ENCODE data around the gene SUSD4.

SUSD4 gene

GRCh38 chr1:223363057-223363855 lies 720 bp downstream of the SUSD4 start:
- DNase-seq, result peak in 24 of 58 donors; percentile 12 to 72 (median 38)

DNA sequence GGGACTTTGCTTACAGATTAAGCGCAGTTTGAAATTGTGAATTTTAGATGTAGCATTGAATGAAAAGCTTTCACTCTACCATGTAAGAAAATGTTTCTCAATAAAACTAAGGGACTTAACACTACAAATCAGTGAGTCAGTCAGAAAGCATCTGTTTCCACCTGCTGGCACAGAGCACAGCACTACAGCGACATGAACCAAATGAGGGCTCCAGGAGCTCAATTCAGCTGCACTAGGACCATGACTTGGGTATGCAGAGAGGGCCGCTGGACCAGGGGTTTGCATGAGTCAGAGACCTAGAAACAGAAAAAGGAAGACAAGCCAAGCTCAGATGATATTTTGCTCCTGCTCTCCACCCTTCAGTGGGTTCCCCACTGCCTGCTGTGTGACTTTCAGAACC lies 5.2 kb downstream of the SUSD4 start:
- peak in 1 of 58 donors; percentile 5 for DNase-seq

GRCh38 chr1:223355699-223356098 lies 8.3 kb downstream of the SUSD4 start:
- DNase-seq, result no peak

DNA sequence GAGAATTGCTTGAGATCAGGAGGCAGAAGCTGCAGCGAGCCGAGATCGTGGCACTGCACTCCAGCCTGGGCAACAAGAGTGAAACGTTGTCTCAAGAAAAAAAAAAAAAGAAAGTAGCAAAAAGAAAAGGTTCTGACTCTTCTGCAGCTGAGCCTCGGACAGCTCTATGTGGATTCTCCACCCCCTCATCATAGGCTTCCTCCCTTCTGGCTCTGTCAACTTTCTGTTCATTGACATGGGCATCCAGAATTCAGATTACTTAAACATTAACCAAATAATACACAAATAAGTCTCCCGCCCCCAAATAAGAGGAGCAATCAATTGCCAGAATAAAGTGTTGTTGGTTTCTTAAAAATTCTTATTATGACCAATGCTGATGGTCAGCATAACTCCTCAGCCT lies 10.0 kb downstream of the SUSD4 start:
- no peak for DNase-seq

DNA sequence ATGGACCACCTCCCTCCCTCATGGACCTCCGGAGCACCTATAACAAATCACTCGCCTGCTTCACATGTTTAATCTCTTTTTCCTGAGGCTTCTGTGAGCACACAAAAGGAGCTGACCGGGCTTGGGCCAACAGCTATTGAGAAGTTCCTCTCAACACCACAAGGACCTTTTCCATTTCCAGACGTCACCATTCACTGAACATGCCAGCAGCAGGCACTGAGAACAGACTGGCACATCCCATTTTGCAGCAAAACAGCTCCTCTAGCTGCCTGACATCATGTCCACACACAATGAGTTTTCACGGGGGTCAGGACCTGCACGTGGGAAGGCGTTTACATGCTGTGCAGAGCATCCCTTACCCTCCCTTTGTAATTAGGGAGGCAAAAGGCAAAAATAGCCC lies 11.0 kb downstream of the SUSD4 start:
- DNase-seq, result peak in 1 of 58 donors; percentile 6

- DNase-seq, result no peak
Measured at GRCh38 chr1:223350361-223350908, 13.5 kb downstream of the SUSD4 start.

- no peak for DNase-seq
Measured at GRCh38 chr1:223349241-223349640, 14.7 kb downstream of the SUSD4 start.

DNA sequence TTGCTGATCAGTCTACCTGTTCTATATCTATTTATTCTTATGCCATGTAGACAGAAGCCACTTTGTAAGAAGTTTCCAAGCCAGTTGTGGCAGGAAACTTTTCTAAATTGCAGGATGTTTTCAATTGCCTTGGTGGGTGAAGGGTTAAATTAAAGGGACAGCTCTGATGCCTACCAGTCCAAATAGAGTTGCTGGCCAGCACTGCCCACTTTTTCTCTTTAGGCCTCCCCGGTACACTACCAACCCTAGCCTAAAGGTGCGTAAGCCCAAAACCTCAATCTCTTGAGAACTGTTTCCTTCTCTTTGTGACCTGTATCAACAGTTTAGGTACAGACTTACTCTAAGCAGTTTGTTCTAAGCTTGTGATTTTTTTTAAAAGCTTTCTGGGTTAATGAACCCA lies 15.5 kb downstream of the SUSD4 start:
- DNase-seq, result no peak

DNA sequence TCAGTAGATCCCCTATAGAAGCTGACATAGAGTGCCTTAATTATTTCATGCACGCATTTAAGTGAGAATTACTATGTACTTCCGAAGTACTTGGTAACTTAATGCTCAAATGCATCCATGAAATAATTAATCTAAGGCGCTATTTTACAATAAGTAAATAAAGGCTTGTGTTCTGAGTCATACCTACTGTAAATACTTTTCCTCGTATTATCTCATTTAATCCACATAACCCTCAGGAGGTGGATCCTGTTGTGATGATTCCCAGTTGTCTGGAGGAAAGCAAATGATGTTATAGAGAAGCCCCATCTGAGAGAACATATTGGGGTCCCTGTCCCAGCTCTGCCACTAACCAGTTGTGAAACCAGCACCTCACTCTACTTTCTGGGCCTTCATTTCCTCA lies 16.4 kb downstream of the SUSD4 start:
- DNase-seq, result no peak

- DNase-seq, result no peak
Measured at GRCh38 chr1:223346311-223346710, 17.7 kb downstream of the SUSD4 start.

DNA sequence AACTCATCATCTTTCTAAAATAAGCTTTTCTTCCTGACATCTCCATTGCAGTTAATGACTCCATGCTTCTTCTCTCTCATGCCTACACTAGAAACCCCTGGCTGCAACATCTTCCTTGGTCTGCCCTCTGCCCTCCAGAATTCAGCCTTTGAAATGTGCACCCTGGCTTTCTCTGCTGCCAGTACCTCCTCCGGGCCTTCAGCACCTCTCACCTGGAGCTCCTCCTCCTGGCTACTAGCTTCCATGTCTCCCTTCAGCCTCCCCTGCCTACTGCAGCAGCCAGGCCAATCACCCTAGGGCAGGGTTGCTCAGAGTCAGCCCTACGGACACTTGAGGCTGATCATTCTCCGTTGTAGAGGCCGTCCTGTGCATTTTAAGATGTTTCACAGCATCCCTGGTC lies 18.3 kb downstream of the SUSD4 start:
- DNase-seq, result no peak

- no peak for DNase-seq
Measured at GRCh38 chr1:223344491-223344890, 19.5 kb downstream of the SUSD4 start.

DNA sequence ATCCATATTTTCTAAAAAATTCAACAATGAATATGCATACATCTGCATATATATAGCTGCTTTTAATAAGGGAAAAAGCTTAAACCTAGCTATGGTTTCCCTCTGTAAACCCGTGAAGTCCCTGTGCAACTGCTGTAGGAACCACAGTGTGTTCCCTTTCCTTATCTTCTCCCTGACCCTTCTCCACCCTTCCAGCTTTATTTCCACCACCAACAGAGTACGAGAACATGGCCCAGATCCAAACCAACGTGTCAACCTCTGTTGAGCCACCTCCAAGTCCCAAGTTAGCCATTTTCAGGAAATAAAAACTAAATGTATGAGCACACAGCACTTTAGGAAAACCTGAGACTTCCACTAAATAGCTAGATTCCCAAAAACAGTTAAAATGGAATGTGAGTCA lies 20.3 kb downstream of the SUSD4 start:
- DNase-seq, result no peak

GRCh38 chr1:223341121-223341520 lies 22.9 kb downstream of the SUSD4 start:
- DNase-seq, result peak in 51 of 58 donors; percentile 11 to 89 (median 54)

- no peak for DNase-seq
Measured at GRCh38 chr1:223340637-223341036, 23.3 kb downstream of the SUSD4 start.

DNA sequence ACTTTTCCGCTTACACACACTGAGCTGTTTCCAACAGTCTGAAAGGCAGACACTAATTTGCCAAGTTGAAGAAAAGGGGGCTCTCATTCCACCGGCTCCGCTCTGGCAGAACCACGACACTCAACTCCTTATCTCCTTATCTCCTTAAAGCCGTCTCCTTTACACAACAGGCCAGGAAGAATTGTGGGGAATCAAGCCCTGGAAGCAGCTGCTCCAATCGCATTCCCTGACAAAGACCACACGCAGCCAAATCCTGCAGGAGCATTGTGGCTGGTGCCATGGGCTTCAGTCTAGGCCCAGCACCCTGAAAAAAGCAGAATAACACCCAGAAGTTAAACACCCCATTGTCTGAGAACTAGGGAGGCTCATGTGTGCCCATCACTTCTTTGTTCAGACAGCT lies 24.1 kb downstream of the SUSD4 start:
- DNase-seq, result no peak

DNA sequence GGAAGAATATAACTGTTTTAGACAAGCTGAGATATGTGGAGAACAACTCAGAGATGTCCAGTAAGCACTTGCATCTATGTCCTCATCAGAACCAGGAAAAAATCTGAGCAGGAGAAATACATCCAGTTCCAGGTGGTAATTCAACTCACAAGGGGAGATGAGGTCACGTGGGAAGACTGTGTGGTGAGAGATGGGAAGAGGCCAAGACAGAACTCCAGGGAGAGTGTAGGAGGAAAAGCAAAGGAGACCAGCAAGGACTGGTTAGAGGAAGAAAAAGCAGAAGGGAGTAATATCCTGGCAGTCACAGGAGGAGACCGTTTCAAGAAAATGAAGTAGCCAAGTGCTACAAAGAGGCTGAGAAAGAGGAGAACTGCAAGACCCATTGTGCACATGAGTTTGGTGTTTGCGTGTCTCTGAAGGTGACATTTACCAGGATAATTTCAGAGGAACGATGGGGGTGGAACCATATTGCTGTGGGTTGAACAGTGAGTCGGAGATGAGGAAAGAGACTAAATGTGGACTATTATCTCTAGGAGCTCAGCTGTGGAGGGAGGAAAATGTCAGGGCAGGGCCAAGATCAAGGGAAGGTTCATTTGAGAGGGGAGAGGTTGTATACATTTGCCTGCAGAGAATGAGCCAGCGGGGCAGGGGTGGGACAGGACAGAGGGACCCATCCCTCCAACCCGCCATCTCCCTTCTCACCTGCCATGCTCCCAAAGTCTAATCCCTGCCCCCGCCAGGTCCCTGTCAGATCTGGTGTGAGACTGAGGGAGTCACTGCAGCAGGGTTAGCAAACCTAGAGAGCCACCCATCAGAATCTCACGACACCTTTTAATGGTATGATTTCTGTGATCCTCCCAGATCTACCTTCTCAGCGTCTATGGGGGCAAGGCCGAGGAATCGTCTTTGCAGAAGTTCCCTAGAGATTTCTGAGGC lies 24.9 kb downstream of the SUSD4 start:
- peak in 15 of 58 donors; percentile 4 to 62 (median 29) for DNase-seq

DNA sequence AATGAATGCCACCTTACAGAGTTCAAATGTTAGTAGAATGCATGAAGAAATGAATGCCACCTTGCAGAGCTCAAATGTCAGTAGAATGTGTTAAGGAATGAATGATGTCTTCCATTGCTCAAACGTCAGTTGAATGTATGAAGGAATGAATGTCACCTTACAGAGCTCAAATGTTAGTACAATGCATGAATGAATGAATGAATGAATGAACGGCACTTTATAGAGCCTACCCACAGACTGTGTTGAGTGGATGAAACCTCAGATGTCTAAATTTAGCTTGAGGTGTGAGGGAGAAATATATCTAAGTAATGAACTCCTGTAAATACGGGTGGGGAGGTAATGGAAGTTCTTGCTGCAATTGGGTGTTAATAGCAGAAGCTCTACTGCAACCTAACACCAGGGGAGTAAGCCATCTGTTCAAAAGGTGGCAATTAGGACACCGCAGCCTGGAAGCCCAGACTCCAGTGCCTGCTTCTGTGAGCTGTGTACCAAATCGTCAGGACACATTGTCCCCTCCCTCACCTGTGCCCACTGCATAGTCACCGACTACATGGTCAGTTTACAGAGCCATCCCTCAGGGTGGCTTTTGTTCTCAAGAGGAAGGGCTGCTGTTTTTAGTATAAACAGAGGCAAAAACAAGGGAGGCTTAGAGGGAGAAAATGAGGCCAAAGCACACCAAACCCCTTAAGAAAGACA lies 26.7 kb downstream of the SUSD4 start:
- no peak for DNase-seq

DNA sequence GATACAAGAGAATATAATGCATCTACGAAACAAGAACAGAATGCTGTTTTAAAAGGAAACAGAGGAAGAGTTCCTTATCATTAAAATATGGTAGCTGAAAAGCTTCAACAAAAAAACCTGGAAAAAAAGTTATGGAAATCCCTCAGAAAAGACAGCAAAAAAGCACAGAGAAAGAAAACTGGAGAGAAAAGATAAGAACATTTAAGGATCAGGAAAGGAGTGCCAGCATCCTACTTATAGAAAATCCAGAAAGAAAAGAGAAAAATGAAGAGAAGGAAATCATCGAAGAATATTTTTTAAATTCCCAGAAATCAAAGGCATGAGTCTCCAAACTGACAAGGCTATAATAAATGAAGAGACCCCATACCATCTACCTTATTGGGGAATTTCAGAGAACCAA lies 29.8 kb downstream of the SUSD4 start:
- DNase-seq, result no peak

- peak in 1 of 58 donors; percentile 50 for DNase-seq
Measured at GRCh38 chr1:223332997-223333396, 31.0 kb downstream of the SUSD4 start.

GRCh38 chr1:223331929-223332328 lies 32.0 kb downstream of the SUSD4 start:
- DNase-seq, result no peak
